ENCODE data around the gene LPCAT1.
A peak's percentile ranks its signal among the peaks of the same experiment; 100 is the strongest.
"Not testable (repeated sequence)": the region's sequence is repeated elsewhere in the genome, so short reads cannot be mapped to it uniquely, and the experiment has no call there.

Gene LPCAT1

GRCh38 chr5:1511651-1512540 lies 11.9 kb downstream of the LPCAT1 start:
- DNase-seq (ENCODE audit: insufficient read length, low spot score) (no peak), FAIRE-seq (no peak)

GRCh38 chr5:1511048-1511447 lies 12.7 kb downstream of the LPCAT1 start:
- no peak for DNase-seq (ENCODE audit: insufficient read length, low spot score)
- no peak for FAIRE-seq

DNA sequence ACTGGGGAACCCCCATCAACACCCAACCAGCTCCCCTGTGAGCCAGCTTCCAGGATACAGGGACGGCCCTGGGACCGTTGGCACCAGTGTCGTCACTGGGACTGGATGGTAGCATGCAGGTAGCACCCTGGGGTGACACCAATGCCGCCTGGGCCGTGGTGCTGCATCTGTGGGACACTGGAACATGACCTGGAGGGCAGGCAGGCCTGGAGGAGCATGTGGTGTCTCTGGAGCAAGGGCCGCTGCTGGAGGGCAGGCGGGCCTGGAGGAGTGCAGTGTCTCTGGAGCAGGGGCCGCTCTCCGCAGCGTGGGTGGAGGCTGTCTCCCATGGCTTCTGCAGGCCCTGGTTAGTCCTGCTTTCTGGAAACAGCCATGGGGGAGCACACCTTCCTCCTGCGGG lies 13.1 kb downstream of the LPCAT1 start:
- FAIRE-seq (no peak), DNase-seq (ENCODE audit: insufficient read length, low spot score) (no peak)

DNA sequence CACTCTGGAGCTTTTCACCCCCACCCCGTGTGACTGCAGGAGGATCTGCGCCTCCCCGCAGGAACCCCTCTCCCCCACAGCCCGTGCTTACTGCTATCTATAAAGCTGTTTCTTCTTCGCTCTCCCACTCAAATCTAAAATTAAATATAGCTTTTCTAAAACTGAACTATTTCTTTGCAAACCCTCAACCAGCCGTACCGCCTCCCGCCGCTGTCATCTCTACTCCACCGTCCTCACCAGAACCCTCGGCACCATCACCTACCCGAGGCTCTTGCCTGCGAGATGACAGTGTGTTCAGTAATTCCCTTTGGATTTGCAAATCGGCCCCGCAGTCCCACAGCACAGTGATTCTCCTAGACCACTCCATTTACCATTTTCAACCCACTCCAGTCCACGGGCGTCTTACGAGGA lies 13.6 kb downstream of the LPCAT1 start:
- DNase-seq (ENCODE audit: insufficient read length, low spot score) (no peak), FAIRE-seq (no peak)

DNA sequence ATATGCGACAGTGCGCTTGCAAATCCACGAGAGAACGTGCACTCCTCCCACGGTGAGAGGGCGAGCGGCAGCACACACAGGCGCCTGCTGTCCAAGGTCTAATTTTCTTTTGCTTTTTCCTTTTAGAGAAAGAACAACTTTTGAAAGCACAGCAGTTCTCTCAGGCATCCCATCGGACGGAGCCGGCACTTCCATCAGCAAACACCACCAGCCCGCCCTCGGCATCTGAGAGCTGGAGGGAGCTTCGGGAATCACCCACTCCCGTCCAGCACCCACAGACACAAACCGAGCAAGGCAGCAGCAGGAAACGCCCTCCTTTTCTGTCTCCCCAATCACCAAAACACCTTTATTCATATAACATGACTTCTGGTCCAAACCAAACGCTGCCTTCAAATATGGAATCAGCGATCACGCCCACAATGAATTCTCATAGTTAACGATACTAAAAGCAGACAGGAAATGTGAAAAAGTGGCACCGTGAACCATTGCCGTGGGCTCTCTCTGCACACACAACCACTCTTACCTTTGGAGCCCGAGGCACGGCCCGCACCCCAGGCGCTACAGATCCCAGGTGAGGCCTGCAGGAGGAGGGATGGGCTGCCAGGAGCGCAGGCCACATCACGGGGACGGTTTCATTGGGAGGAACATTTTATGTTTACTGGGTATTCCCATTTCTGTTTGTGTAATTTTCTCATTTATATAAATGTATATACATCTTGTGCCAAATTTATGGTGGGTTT lies 14.2 kb downstream of the LPCAT1 start:
- DNase-seq (ENCODE audit: insufficient read length, low spot score) (no peak), FAIRE-seq (no peak)

DNA sequence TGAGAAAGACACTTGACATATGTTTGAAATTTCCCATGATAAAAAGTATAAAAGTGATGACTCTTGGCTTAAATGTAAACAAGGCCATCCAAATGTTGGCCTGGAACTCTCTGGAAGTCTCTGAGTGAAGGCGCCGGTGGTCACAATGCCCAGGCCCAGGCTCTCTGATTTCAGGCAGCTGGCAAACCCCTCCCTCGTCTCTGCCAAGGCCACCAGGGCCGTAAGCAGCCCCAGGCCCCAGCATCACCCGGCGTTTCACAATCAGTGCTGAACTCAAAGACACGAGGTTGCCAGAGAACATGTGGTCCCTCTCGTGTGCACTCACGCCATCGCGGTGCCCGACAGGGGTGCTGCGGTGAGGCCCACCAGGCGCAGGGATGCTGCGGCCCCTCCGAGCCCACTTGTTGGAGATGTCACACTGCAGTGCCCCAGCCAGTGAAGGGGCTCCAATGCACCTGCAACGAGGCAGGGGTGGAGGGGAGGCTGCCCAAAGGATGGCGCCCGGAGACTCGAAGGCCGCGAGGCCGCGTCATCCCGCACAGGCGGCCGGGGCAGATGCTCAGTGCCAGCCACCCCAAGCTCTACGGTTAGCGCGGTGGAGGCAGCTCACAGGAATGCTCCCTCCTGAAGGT lies 15.0 kb downstream of the LPCAT1 start:
- FAIRE-seq (no peak), DNase-seq (ENCODE audit: insufficient read length, low spot score) (no peak)

DNA sequence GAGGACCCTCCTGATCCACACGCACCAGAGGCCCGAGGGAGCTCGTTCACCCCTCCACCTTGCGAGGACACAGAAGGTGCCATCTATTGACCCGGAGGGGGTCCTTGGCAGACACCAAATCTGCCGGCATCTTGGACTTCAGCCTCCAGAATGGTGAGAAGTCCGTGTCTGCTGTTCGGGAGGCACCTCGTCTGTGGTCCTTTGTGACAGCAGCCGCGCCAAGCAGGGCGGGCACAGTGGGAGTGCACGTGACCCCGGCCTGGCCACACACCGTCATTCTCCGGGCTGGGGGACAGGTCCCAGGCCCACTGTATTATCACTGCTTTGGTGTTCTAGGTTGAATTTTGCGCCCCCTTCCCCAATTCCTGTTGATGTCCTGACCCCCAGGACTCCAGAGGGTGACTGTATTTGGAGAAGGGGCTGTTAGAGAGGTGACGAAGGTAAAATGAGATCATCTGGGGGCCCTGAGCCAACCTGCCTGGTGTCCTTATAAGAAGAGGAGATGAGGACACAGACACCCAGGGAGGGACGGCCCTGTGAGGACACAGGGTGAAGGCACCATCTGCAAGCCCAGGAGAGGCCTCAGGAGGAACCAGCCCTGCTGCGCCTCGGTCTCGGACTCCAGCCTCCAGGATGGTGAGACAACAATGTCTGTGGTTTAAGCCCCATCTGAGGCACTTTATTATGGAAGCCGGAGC lies 15.7 kb downstream of the LPCAT1 start:
- no peak for DNase-seq (ENCODE audit: insufficient read length, low spot score)
- FAIRE-seq = no peak

- FAIRE-seq = no peak
- DNase-seq (ENCODE audit: insufficient read length, low spot score) = no peak
Observed at GRCh38 chr5:1507457-1507856, 16.3 kb downstream of the LPCAT1 start.

DNA sequence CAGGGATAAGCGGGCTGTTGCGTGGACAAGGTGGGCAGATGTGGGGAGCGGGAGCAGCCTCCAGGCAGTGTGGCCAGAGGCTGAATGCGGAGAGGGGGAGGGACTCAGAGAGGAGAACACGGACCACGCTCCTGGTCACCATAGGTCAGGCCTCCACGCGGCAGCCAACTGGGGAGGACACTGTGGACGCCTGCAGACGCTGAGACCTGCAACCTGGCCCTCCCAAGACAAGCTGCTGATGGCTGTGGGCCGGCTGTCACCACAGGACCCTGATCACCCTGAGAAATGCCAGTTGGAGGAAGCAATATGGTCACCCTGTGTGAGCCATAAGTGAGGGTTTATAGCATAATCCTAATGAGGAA lies 16.8 kb downstream of the LPCAT1 start:
- FAIRE-seq = no peak
- DNase-seq (ENCODE audit: insufficient read length, low spot score) = no peak

- DNase-seq (ENCODE audit: insufficient read length, low spot score) (no peak), FAIRE-seq (no peak)
Observed at GRCh38 chr5:1506242-1507013, 17.3 kb downstream of the LPCAT1 start.

DNA sequence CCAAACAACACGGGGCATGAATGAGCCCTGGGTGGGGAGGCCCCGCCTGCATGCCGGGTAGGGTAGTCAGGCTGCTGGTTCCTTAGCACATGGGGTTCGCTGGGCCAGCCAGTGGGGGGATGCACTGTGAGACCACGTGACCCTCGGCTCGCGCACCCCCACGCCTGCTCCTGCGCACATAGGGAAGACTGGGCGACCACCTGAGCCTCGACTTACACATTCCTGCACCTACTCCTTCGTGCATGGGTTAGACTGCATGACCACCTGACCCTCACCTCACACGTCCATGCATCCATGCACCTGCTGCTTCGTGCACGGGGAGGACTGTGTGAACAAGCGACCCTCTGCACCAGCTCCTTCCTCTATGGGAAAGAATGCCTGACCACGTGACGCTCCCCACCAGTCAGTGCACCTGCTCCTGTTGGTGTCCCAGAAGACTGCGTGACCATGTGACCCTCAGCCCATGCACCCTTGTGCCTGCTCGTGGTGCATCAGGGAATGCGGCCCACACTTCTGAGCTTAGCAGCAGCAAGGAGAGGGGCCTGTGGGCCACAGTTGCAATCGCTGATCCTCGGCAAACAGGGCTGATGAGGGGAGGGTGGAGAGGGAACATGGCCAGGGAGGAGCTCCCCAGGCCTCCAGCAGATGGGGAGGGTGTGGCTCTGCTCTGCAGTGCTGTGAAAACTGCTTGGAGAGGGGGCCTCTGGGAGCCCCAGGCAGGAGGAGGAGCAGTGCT lies 18.1 kb downstream of the LPCAT1 start:
- DNase-seq (ENCODE audit: insufficient read length, low spot score) = no peak
- FAIRE-seq = no peak

DNA sequence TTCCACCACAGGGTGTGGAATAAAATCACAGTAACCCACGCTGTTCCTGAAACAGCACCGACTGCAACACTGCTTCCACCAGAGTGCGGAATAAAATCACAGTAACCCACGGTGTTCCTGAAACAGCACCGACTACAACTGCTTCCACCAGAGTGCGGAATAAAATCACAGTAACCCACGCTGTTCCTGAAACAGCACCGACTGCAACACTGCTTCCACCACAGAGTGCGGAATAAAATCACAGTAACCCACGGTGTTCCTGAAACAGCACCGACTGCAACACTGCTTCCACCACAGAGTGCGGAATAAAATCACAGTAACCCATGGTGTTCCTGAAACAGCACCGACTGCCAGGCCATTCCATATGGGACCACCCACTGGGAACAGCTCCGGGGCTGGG lies 18.7 kb downstream of the LPCAT1 start:
- FAIRE-seq = peak; percentile 72
- not testable (repeated sequence) for DNase-seq (ENCODE audit: insufficient read length, low spot score)

GRCh38 chr5:1504617-1505016 lies 19.1 kb downstream of the LPCAT1 start:
- no peak for DNase-seq (ENCODE audit: insufficient read length, low spot score)
- FAIRE-seq = peak; percentile 70

DNA sequence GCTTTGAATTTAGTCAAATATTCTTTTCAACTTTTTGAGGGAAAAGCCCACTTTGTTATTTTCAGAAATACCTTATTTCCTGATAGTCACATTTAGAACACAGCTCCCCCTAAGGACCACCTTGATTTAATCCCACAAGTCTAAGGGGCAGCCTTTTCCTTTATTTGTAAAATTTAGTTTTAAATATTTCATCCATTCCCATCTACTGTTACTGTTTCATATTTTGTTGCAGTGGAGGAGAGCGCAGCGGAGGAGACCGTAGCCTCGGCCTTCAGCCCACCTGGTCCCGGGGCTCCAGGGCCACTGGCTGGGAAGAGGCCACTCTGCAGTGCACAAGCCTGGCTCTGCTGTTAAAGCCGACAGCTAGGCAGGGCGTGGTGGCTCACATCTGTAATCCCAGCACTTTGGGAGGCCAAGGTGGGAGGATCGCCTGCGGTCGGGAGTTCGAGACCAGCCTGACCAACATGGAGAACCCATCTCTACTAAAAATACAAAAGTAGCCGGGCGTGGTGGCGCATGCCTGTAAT lies 19.6 kb downstream of the LPCAT1 start:
- DNase-seq (ENCODE audit: insufficient read length, low spot score) (no peak), FAIRE-seq (no peak)

DNA sequence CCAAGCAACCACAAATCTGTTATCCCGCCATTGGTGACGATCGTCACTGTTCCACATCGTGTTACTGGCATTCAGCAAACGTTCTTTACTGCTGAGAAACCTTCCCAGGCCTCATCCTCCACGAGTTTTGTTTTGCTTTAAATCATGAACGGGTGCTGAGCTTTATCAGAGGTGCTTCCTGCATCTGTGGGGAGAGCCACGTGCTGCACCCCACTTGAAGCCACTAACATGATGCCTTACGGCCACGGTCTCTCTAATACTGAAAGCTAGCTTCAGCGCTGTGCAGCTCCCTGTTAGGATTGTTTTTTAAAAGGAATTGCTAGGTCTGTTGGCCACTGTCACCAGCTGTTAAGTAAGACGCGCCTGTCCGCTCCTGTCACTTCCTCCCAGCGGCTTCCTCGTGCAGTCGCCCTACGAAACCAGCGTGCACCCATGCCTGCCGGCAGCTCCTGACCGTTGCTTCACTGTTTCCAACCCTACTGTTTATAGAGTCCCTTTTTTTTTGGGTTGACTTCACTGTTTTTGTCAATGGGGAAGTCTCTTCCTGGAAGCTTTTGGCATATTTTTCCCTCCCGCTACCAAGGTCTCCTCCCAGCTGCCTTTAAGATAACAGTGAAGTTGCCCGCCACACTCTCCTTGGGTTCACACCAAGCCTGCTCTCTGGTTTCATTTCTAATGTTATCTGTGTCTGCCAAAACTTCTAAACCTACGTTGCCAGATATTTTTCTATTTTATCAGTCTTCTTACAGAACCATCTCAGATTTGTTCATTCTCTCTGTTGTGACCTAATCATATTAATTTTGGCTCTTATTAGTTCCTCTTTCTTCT lies 20.3 kb downstream of the LPCAT1 start:
- peak; percentile 81 for FAIRE-seq
- DNase-seq (ENCODE audit: insufficient read length, low spot score) = no peak

DNA sequence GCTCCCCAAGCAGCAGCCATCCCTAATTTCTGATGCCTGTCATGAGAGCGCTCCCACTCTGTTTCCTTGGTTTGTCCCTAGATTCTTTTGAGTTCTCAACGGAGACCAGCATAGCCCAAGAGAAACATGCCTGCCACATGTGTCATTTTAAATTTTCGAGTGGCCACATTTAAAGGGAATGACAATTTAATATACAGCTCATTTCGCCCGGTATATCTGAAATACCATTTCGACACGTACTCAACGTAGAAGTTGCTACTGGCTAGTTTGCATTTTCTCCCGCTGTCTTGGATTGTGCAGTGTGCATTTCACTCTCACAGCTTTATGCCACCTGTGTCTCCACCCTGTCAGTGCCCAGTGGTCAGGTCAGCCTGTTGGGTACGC lies 21.0 kb downstream of the LPCAT1 start:
- DNase-seq (ENCODE audit: insufficient read length, low spot score) (no peak), FAIRE-seq (no peak)

GRCh38 chr5:1502046-1502736 lies 21.6 kb downstream of the LPCAT1 start:
- DNase-seq (ENCODE audit: insufficient read length, low spot score) (no peak), FAIRE-seq (peak; percentile 57)

Data from GM19239 (cell line).